CD4-positive, CD25-positive, alpha-beta regulatory T cell (primary cell): ENCODE data around the gene PRR15L. TPM values are rescaled to one million over a fixed set of nuclear protein-coding genes. Genes with fewer than 3 reads are reported as not detected.
A peak's percentile ranks its signal among the peaks of the same experiment; 100 is the strongest.

Source experiments
- ATAC-seq, 2 donors: fragments of 150-1000 bp; cut with Tn5 transposase; one replicate each; pipeline ENCODE4 v1.10.0; 2021; ENCODE audit warnings: low read depth in 2 of 2, moderate number of reproducible peaks in 2 of 2, moderate library complexity in 1 of 2
- DNase-seq, 3 donors: peaks; one replicate each; pipeline versions ENCODE4 v3.0.0 to v3.0.0-alpha.2; 2012 to 2022; ENCODE audit warnings: mixed read lengths in 1 of 3
- H3K27ac ChIP-seq: one replicate; pipeline ENCODE4 v1.7.0; 2013; ENCODE audit warnings: mild to moderate bottlenecking, low read length; ENCODE audit not compliant: insufficient read depth, poor library complexity, severe bottlenecking
- H3K27me3 ChIP-seq: one replicate; pipeline ENCODE4 v1.7.0; 2013; ENCODE audit warnings: low read length; ENCODE audit not compliant: control insufficient read depth, insufficient read depth
- H3K36me3 ChIP-seq: one replicate; pipeline ENCODE4 v1.7.0; 2013; ENCODE audit warnings: mild to moderate bottlenecking, low read length, moderate library complexity; ENCODE audit not compliant: control insufficient read depth, insufficient read depth
- H3K4me1 ChIP-seq: 2 replicates; pipeline ENCODE4 v1.7.0; 2013; ENCODE audit warnings: mild to moderate bottlenecking, low read length; ENCODE audit not compliant: insufficient read depth, control insufficient read depth, poor library complexity, severe bottlenecking
- H3K4me3 ChIP-seq: one replicate; pipeline ENCODE4 v1.7.0; 2013; ENCODE audit warnings: low read depth, mild to moderate bottlenecking, low read length, moderate library complexity
- H3K9me3 ChIP-seq, 2 experiments: 1 replicate in 1 of 2; 2 replicates in 1 of 2; pipeline ENCODE4 v1.7.0; 2013; ENCODE audit warnings: low read length in 2 of 2, mild to moderate bottlenecking in 1 of 2, moderate library complexity in 1 of 2; ENCODE audit not compliant: control insufficient read depth in 2 of 2
- H3K27ac Mint-ChIP-seq, 3 donors: one replicate each; pipeline ENCODE4 v1.8.0; 2020 to 2022; ENCODE audit warnings: mild to moderate bottlenecking in 3 of 3, mixed read lengths in 3 of 3, moderate library complexity in 2 of 3
- H3K27me3 Mint-ChIP-seq: one replicate; pipeline ENCODE4 v1.8.0; 2022; ENCODE audit warnings: mild to moderate bottlenecking, mixed read lengths
- H3K36me3 Mint-ChIP-seq: one replicate; pipeline ENCODE4 v1.8.0; 2020; ENCODE audit warnings: mixed read lengths
- H3K4me1 Mint-ChIP-seq, 4 donors: one replicate each; pipeline ENCODE4 v1.8.0; 2020 to 2022; ENCODE audit warnings: mixed read lengths in 4 of 4, mild to moderate bottlenecking in 1 of 4
- H3K4me3 Mint-ChIP-seq, 4 donors: one replicate each; pipeline ENCODE4 v1.8.0; 2020 to 2022; ENCODE audit warnings: mild to moderate bottlenecking in 4 of 4, mixed read lengths in 4 of 4, moderate library complexity in 3 of 4
- H3K9me3 Mint-ChIP-seq, 7 donors: one replicate each; pipeline ENCODE4 v1.8.0; 2020 to 2022; ENCODE audit warnings: mixed read lengths in 7 of 7, mild to moderate bottlenecking in 3 of 7, moderate library complexity in 2 of 7
- polyA plus RNA-seq, 4 donors: library from polyadenylated mRNA; unstranded; fragments of 300-500 nt; fragmentation: Illumina TruSeq; gene quantifications; one replicate each; pipeline ENCODE4 v1.2.3, GENCODE V29; 2021
- total RNA-seq: library from RNA; stranded (reverse); gene quantifications from one replicate; pipeline ENCODE4 v1.2.3, GENCODE V29; 2022

PRR15L gene
- total and polyA plus RNA-seq, 5 donors from 2014 or later, result 0.19 to 0.36 TPM; not detected in 3

DNA sequence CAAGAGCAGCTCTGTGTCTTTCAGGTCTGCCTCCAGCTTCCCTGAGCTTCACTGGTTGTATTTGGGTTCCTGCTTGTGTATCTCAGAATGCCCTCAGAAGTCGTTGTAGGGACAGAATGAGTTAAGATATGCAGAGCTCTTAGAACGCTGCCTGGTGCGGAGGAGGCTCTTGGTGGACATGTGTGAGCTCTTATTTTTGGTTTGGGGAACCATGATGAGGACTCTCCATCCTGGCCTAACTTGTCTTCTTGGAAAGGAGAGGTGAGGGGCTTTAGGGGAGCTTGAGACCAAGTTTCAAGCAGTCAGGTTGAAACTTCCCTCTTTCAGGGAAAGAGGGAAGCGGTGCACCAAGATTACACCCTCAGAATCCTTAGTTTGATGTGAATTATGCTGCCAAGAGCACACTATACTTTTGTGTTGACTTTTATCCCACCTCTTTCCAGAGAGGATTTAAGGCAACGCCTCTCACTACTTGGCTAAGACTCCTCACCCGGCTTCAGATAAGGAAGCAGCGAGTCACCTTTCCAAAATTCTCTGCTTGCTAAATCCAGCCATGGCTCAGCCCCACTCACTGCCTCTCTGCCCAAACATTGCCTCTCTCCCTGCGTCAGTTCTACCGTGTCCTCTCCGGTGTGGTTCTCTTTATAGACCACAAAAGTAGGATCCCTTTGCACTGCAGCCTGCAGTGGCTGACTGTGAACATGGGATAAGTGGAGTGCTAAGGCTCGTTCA, 26.0 kb upstream of the PRR15L start:
- Histone ChIP-seq H3K27me3 (no peaks in the 10 kb centered on the region), H3K4me1 (no peaks in the 10 kb centered on the region), H3K4me3 (no peak overlapping the region), H3K36me3 (peaks cover 49% of the 10 kb centered on the region), H3K9me3 (no peaks in the 10 kb centered on the region), H3K27ac (no peak overlapping the region)
- no peaks in the 10 kb centered on the region for H3K9me3 Mint-ChIP-seq
- no peak for DNase-seq
- H3K27ac Mint-ChIP-seq, result no peak overlapping the region
- H3K27me3 Mint-ChIP-seq, result no peaks in the 10 kb centered on the region
- H3K4me1 Mint-ChIP-seq, result peaks cover 0 to 8% (median 0%) of the 10 kb centered on the region in 4 donors
- ATAC-seq, result no peak
- peaks cover 20% of the 10 kb centered on the region for H3K36me3 Mint-ChIP-seq
- H3K4me3 Mint-ChIP-seq, result no peak overlapping the region

DNA sequence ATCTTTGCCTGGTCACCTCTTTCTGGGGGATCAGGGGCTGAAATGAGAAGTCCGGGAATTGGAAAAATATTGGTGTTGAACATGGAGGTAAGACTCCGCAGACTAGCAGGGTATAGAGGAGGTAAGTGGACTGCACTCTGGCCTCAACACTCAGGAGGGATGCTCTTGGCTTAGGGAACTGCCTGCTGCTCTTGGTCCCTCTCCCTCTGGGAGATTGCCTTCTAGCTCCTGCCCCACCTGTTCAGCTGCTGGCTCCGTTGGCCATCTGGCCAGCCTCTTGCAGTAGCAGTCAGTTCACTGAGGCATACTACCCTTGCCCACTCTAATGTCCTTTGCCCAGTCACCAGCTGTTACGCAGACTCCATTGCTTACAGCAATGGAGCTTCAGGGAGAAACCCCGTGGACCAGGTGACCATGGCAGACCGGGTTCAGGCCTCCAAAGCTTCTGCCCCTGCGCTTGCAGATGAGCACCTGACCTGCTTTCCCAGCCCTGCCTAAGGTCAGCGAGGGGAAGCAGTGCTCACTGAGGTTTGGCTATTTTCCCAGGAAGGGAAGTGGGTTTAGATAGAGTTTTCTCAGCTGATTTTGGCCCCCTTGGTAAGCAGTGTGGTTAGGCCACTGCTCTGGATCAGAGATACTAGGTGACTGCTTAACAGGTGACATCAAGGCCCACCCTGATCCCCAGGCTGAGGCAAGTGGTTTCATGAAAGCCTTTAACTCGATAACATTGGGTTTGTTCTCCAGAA, 25.1 kb upstream of the PRR15L start:
- Histone ChIP-seq H3K27me3 (no peaks in the 10 kb centered on the region), H3K4me3 (no peak overlapping the region), H3K36me3 (peaks cover 51% of the 10 kb centered on the region), H3K4me1 (no peaks in the 10 kb centered on the region), H3K27ac (no peak overlapping the region), H3K9me3 (no peaks in the 10 kb centered on the region)
- no peak overlapping the region for H3K27ac Mint-ChIP-seq
- DNase-seq, result no peak
- ATAC-seq, result no peak
- peaks cover 0 to 8% (median 0%) of the 10 kb centered on the region in 4 donors for H3K4me1 Mint-ChIP-seq
- peaks cover 24% of the 10 kb centered on the region for H3K36me3 Mint-ChIP-seq
- no peaks in the 10 kb centered on the region for H3K9me3 Mint-ChIP-seq
- H3K4me3 Mint-ChIP-seq, result peak overlapping the region in 1 of 4 donors; percentile 21
- no peaks in the 10 kb centered on the region for H3K27me3 Mint-ChIP-seq

DNA sequence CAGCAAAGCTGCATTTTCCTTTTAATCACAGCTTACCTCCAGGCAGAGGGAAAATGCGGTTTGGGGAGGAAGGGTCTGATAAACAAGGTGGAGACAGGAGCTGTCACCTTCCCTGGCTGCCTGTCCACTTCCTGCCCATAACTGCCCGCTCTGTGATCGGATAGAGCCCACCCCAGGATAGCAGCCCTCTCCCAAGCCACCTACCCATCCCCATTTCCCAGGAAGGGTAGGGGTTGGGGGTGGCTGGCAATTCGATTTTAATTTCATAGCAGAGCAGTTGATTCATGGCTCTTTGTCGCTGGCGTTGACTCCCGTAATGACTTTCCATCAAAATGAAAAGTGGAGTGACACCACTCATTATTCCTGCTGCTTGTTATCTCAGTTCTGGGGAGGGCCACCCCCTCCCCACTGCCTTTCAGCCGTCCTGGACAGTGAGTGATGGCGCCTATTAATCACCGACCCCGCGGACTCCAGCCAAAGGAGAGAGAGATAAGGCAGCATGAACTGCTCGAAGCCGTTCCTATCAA, 24.5 kb upstream of the PRR15L start:
- peaks cover 24% of the 10 kb centered on the region for H3K36me3 Mint-ChIP-seq
- H3K27me3 Mint-ChIP-seq, result no peaks in the 10 kb centered on the region
- H3K4me3 Mint-ChIP-seq, result no peak overlapping the region
- H3K36me3 ChIP-seq, result peaks cover 54% of the 10 kb centered on the region
- H3K27ac ChIP-seq, result no peak overlapping the region
- no peak overlapping the region for H3K27ac Mint-ChIP-seq
- DNase-seq (no peak), ATAC-seq (no peak)
- no peaks in the 10 kb centered on the region for H3K27me3 ChIP-seq
- H3K9me3 ChIP-seq, result no peaks in the 10 kb centered on the region
- H3K4me1 Mint-ChIP-seq, result peaks cover 0 to 8% (median under 1%) of the 10 kb centered on the region in 4 donors
- H3K4me3 ChIP-seq, result no peak overlapping the region
- no peaks in the 10 kb centered on the region for H3K4me1 ChIP-seq
- no peaks in the 10 kb centered on the region for H3K9me3 Mint-ChIP-seq

DNA sequence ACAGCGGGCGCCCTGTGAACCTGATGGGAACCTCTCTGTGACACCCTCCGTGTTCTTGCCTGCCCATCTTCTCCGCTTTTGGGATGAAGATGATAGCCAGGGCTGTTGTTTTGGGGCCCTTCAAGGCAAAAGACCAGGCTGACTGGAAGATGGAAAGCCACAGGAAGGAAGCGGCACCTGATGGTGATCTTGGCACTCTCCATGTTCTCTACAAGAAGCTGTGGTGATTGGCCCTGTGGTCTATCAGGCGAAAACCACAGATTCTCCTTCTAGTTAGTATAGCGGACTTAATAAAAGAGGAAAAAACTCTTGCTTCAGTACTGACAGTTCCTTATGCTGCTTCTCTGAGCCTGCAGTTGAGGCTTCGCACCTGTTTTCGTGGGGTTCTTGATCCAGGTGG, 23.8 kb upstream of the PRR15L start:
- DNase-seq, result no peak
- Mint-ChIP-seq H3K27me3 (no peaks in the 10 kb centered on the region), H3K4me3 (no peak overlapping the region)

DNA sequence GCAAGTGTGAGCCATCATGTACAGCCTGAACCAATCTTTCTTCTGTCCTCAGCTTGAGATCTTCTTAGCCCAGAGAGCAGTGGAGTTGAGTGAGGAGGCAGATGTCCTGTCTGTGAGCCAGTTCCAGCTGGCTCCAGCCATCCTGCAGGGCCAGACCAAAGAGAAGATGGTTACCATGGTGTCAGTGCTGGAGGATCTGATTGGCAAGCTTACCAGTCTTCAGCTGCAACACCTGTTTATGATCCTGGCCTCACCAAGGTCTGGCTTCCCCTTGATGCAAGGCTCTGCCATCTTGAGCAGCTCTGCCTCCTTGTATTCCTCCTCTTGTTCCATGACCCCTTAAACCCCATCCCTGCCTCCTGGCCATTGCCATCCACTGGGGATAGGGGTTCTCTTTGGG, 22.9 kb upstream of the PRR15L start:
- H3K36me3 Mint-ChIP-seq, result peaks cover 32% of the 10 kb centered on the region
- no peaks in the 10 kb centered on the region for H3K9me3 Mint-ChIP-seq
- no peaks in the 10 kb centered on the region for H3K4me1 ChIP-seq
- no peak overlapping the region for H3K4me3 ChIP-seq
- peaks cover 67% of the 10 kb centered on the region for H3K36me3 ChIP-seq
- DNase-seq (no peak), ATAC-seq (no peak)
- no peaks in the 10 kb centered on the region for H3K27me3 Mint-ChIP-seq
- H3K27ac ChIP-seq, result no peak overlapping the region
- H3K27me3 ChIP-seq, result no peaks in the 10 kb centered on the region
- H3K4me1 Mint-ChIP-seq, result peaks cover 0 to 8% (median under 1%) of the 10 kb centered on the region in 4 donors
- H3K4me3 Mint-ChIP-seq, result no peak overlapping the region
- H3K9me3 ChIP-seq, result no peaks in the 10 kb centered on the region
- peak overlapping the region in 1 of 3 donors; percentile 89 for H3K27ac Mint-ChIP-seq

More for the DNA sequence above, 23.8 kb upstream of the PRR15L start:
- Histone ChIP-seq H3K4me1 (no peaks in the 10 kb centered on the region), H3K27ac (no peak overlapping the region), H3K27me3 (no peaks in the 10 kb centered on the region), H3K36me3 (peaks cover 58% of the 10 kb centered on the region), H3K9me3 (no peaks in the 10 kb centered on the region), H3K4me3 (no peak overlapping the region)
- H3K4me1 Mint-ChIP-seq, result peaks cover 0 to 8% (median under 1%) of the 10 kb centered on the region in 4 donors
- H3K9me3 Mint-ChIP-seq, result no peaks in the 10 kb centered on the region
- peaks cover 28% of the 10 kb centered on the region for H3K36me3 Mint-ChIP-seq
- peak overlapping the region in 2 of 3 donors; percentile 11 to 20 for H3K27ac Mint-ChIP-seq
- ATAC-seq, result no peak

DNA sequence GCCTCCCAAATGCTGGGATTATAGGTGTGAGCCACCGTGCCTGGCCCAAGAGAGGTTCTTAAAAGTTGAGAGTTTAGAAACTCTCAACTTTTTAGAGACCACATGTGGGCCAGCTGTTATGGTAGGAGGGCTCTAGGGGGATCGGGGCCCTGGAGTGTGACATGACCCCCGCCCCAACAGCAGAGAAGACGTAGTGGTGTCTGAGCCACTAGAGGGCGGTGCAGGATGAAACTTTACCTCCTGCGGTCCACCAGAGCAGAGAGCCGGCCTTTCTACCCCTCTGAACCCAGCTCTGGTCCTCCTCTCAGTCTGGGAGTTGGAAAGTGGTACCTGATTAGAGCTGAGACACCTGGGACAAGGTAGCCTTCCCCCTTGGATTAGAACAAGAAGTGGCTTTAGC, 20.6 kb upstream of the PRR15L start:
- Mint-ChIP-seq H3K27ac (no peak overlapping the region), H3K4me1 (peaks cover 0 to 14% (median 7%) of the 10 kb centered on the region in 4 donors), H3K4me3 (no peak overlapping the region), H3K27me3 (no peaks in the 10 kb centered on the region), H3K9me3 (no peaks in the 10 kb centered on the region), H3K36me3 (peaks cover 46% of the 10 kb centered on the region)
- H3K9me3 ChIP-seq, result no peaks in the 10 kb centered on the region
- H3K36me3 ChIP-seq, result peaks cover 77% of the 10 kb centered on the region
- H3K4me3 ChIP-seq, result no peak overlapping the region
- no peaks in the 10 kb centered on the region for H3K4me1 ChIP-seq
- H3K27ac ChIP-seq, result no peak overlapping the region
- no peaks in the 10 kb centered on the region for H3K27me3 ChIP-seq
- ATAC-seq (peak; percentile 38 to 53), DNase-seq (peak; percentile 16 to 64 (median 38))

DNA sequence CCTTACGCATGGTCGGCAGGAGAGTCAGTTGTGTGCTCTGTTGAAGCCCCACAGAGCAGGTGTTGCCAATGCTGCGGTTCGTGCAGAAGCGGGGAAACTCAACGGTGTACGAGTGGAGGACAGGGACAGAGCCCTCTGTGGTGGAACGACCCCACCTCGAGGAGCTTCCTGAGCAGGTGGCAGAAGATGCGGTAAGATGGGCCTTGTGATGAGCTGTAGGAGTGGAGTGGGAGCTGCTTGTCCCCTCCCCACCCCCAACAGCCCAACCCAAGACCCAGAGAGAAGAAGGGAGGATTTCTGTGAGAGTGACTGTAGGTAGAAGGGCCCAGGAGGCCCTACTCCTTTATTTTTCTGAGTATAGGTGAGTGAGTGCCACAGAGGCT, 18.1 kb upstream of the PRR15L start:
- Mint-ChIP-seq H3K4me3 (no peak overlapping the region), H3K27ac (no peak overlapping the region), H3K27me3 (no peaks in the 10 kb centered on the region), H3K36me3 (peaks cover 42% of the 10 kb centered on the region), H3K4me1 (peaks cover 0 to 28% (median 22%) of the 10 kb centered on the region in 4 donors), H3K9me3 (no peaks in the 10 kb centered on the region)
- DNase-seq (no peak), ATAC-seq (no peak)
- H3K4me1 ChIP-seq, result peaks cover 13% of the 10 kb centered on the region
- H3K27me3 ChIP-seq, result no peaks in the 10 kb centered on the region
- no peaks in the 10 kb centered on the region for H3K9me3 ChIP-seq
- peaks cover 56% of the 10 kb centered on the region for H3K36me3 ChIP-seq
- no peak overlapping the region for H3K27ac ChIP-seq
- no peak overlapping the region for H3K4me3 ChIP-seq
